Measurements from ENCODE around the gene SLC8A1. TPM values are rescaled to one million over a fixed set of nuclear protein-coding genes. Genes with fewer than 3 reads are reported as not detected.

Gene SLC8A1
- total and polyA plus RNA-seq, 2 donors from 2014 or later: 12.9 to 33.9 TPM

DNA sequence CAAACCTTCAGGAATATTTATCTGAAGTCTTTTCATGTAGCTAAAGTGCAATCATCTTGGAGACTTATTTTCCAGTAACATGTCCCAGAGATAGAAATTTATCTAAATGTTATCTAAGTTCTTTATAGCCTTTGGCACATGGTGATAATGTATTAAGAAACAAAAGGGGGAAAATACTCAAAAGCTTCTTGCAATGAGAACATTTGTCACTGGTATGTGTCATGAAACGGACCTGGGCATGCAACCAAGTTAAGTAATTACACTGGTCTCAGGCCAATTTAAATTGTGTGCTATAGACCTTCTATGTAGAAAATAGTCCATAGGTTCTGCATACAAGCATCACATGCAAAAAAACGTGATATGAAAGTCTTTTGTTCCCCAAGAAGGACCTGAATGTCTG lies 136.2 kb downstream of the SLC8A1 start:
- intact Hi-C loops (cut with DNase I): no loop called here
- FAIRE-seq (no peak), DNase-seq (peak in 2 of 5 donors; percentile 60 to 82)
- no peak overlapping the region for H3K4me3 ChIP-seq (ENCODE audit: low read length in 3 of 3)
- no peaks in the 10 kb centered on the region for H3K36me3 ChIP-seq (ENCODE audit: control insufficient read depth in 2 of 3, insufficient read depth in 3 of 3, low read length in 3 of 3)
- TF ChIP-seq, protein P1, sequence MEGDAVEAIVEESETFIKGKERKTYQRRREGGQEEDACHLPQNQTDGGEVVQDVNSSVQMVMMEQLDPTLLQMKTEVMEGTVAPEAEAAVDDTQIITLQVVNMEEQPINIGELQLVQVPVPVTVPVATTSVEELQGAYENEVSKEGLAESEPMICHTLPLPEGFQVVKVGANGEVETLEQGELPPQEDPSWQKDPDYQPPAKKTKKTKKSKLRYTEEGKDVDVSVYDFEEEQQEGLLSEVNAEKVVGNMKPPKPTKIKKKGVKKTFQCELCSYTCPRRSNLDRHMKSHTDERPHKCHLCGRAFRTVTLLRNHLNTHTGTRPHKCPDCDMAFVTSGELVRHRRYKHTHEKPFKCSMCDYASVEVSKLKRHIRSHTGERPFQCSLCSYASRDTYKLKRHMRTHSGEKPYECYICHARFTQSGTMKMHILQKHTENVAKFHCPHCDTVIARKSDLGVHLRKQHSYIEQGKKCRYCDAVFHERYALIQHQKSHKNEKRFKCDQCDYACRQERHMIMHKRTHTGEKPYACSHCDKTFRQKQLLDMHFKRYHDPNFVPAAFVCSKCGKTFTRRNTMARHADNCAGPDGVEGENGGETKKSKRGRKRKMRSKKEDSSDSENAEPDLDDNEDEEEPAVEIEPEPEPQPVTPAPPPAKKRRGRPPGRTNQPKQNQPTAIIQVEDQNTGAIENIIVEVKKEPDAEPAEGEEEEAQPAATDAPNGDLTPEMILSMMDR (IDR thresholded peaks at IDR 0.05; ENCODE audit: borderline replicate concordance, extremely low read depth, insufficient read depth): no peak
- H3K27ac ChIP-seq (ENCODE audit: low read depth in 2 of 2, low read length in 2 of 2): no peak overlapping the region
- H3K9ac ChIP-seq (ENCODE audit: low read length in 3 of 3): no peak overlapping the region
- H3K9me3 ChIP-seq (ENCODE audit: control insufficient read depth in 2 of 3, insufficient read depth in 1 of 3, low read length in 3 of 3): no peaks in the 10 kb centered on the region
- no peaks in the 10 kb centered on the region for H3K4me1 ChIP-seq (ENCODE audit: control insufficient read depth in 2 of 3, insufficient read depth in 2 of 3, low read depth in 1 of 3, low read length in 3 of 3)
- H3K27me3 ChIP-seq (ENCODE audit: control insufficient read depth, insufficient read depth, low read length): no peaks in the 10 kb centered on the region

DNA sequence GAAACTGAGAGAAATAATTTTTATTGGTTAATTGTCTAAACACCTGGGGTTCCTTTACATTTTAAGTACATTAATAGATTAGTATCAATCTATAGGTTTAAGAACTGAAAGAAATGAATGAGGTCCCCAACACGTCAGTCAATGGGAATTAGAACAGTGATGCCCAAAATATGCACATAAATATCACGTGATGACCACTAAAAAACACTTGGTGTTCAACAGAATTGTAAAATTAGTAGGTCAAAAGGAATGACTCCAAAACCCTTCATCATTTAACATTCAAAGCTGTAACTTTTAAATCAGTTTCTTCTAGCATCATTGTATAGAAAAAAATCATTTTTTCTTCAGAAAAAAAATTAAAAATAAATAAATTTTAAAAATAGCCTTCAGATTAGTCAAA lies 140.9 kb downstream of the SLC8A1 start:
- Histone ChIP-seq H3K9me3 (ENCODE audit: control insufficient read depth in 2 of 3, insufficient read depth in 1 of 3, low read length in 3 of 3) (no peaks in the 10 kb centered on the region), H3K27ac (ENCODE audit: low read depth in 2 of 2, low read length in 2 of 2) (no peak overlapping the region), H3K9ac (ENCODE audit: low read length in 3 of 3) (no peak overlapping the region), H3K4me1 (ENCODE audit: control insufficient read depth in 2 of 3, insufficient read depth in 2 of 3, low read depth in 1 of 3, low read length in 3 of 3) (no peaks in the 10 kb centered on the region), H3K36me3 (ENCODE audit: control insufficient read depth in 2 of 3, insufficient read depth in 3 of 3, low read length in 3 of 3) (no peaks in the 10 kb centered on the region), H3K27me3 (ENCODE audit: control insufficient read depth, insufficient read depth, low read length) (no peaks in the 10 kb centered on the region), H3K4me3 (ENCODE audit: low read length in 3 of 3) (no peak overlapping the region)
- no peak for DNase-seq
- FAIRE-seq: no peak
- intact Hi-C loops (cut with DNase I): no loop called here
- TF ChIP-seq, protein P1 (IDR thresholded peaks at IDR 0.05; ENCODE audit: borderline replicate concordance, extremely low read depth, insufficient read depth): no peak

- FAIRE-seq: no peak
Measured at GRCh38 chr2:40310303-40310702, 141.6 kb downstream of the SLC8A1 start.

More at GRCh38 chr2:40310303-40310702, 141.6 kb downstream of the SLC8A1 start:
- Histone ChIP-seq H3K9ac (ENCODE audit: low read length in 3 of 3) (no peak overlapping the region), H3K4me1 (ENCODE audit: control insufficient read depth in 2 of 3, insufficient read depth in 2 of 3, low read depth in 1 of 3, low read length in 3 of 3) (no peaks in the 10 kb centered on the region), H3K36me3 (ENCODE audit: control insufficient read depth in 2 of 3, insufficient read depth in 3 of 3, low read length in 3 of 3) (no peaks in the 10 kb centered on the region), H3K27me3 (ENCODE audit: control insufficient read depth, insufficient read depth, low read length) (no peaks in the 10 kb centered on the region), H3K9me3 (ENCODE audit: control insufficient read depth in 2 of 3, insufficient read depth in 1 of 3, low read length in 3 of 3) (no peaks in the 10 kb centered on the region), H3K4me3 (ENCODE audit: low read length in 3 of 3) (no peak overlapping the region), H3K27ac (ENCODE audit: low read depth in 2 of 2, low read length in 2 of 2) (no peak overlapping the region)
- TF ChIP-seq, protein P1 (IDR thresholded peaks at IDR 0.05; ENCODE audit: borderline replicate concordance, extremely low read depth, insufficient read depth): no peak
- DNase-seq: no peak
- intact Hi-C loops (cut with DNase I): no loop called here

Measured in kidney (tissue), 14 donors.